ENCODE data around the gene PRUNE2. TPM values are rescaled to one million over a fixed set of nuclear protein-coding genes. Genes with fewer than 3 reads are reported as not detected.

The PRUNE2 gene
- total RNA-seq, 2 donors from 2014 or later: 357 to 477 TPM

GRCh38 chr9:76906647-76906975 lies 697 bp upstream of the PRUNE2 start:
- intact Hi-C loops (cut with DNase I): no loop called here

GRCh38 chr9:76904661-76905457 lies 1.1 kb downstream of the PRUNE2 start:
- no peak for DNase-seq (ENCODE audit: low spot score)

More at GRCh38 chr9:76906647-76906975, 697 bp upstream of the PRUNE2 start:
- no peak for DNase-seq (ENCODE audit: low spot score)

GRCh38 chr9:76902395-76902794 lies 3.5 kb downstream of the PRUNE2 start:
- intact Hi-C loops (cut with DNase I): loop anchor here in 1 of 2 donors (5.0 kb wide), 1 partner anchor 65 kb away; no protein-coding TSS in a partner anchor
- DNase-seq (ENCODE audit: low spot score): no peak

More at GRCh38 chr9:76904661-76905457, 1.1 kb downstream of the PRUNE2 start:
- intact Hi-C loops (cut with DNase I): loop anchor here in 1 of 2 donors (5.0 kb wide), 1 partner anchor 68 kb away; no protein-coding TSS in a partner anchor

- DNase-seq (ENCODE audit: low spot score): no peak
- intact Hi-C loops (cut with DNase I): loop anchor here in 1 of 2 donors (5.0 kb wide), 1 partner anchor 64 kb away; no protein-coding TSS in a partner anchor
Measured at GRCh38 chr9:76901801-76902200, 4.1 kb downstream of the PRUNE2 start.

- DNase-seq (ENCODE audit: low spot score): no peak
- intact Hi-C loops (cut with DNase I): loop anchor here in 1 of 2 donors (5.0 kb wide), 1 partner anchor 64 kb away; no protein-coding TSS in a partner anchor
Measured at GRCh38 chr9:76900884-76901440, 5.0 kb downstream of the PRUNE2 start.

- intact Hi-C loops (cut with DNase I): no loop called here
- DNase-seq (ENCODE audit: low spot score): no peak
Measured at GRCh38 chr9:76898786-76899185, 7.1 kb downstream of the PRUNE2 start.

GRCh38 chr9:76897804-76898525 lies 7.9 kb downstream of the PRUNE2 start:
- intact Hi-C loops (cut with DNase I): no loop called here
- DNase-seq (ENCODE audit: low spot score): no peak

GRCh38 chr9:76896035-76896434 lies 9.9 kb downstream of the PRUNE2 start:
- DNase-seq (ENCODE audit: low spot score): no peak
- intact Hi-C loops (cut with DNase I): no loop called here

- no peak for DNase-seq (ENCODE audit: low spot score)
- intact Hi-C loops (cut with DNase I): no loop called here
Measured at GRCh38 chr9:76895186-76895585, 10.7 kb downstream of the PRUNE2 start.

- intact Hi-C loops (cut with DNase I): no loop called here
- DNase-seq (ENCODE audit: low spot score): no peak
Measured at GRCh38 chr9:76894198-76894597, 11.7 kb downstream of the PRUNE2 start.

- intact Hi-C loops (cut with DNase I): no loop called here
- DNase-seq (ENCODE audit: low spot score): no peak
Measured at GRCh38 chr9:76893395-76893932, 12.4 kb downstream of the PRUNE2 start.

- intact Hi-C loops (cut with DNase I): no loop called here
Measured at GRCh38 chr9:76891874-76892273, 14.0 kb downstream of the PRUNE2 start.

GRCh38 chr9:76891279-76891678 lies 14.6 kb downstream of the PRUNE2 start:
- DNase-seq (ENCODE audit: low spot score): no peak
- intact Hi-C loops (cut with DNase I): no loop called here

More at GRCh38 chr9:76891874-76892273, 14.0 kb downstream of the PRUNE2 start:
- no peak for DNase-seq (ENCODE audit: low spot score)

GRCh38 chr9:76887951-76888350 lies 18.0 kb downstream of the PRUNE2 start:
- intact Hi-C loops (cut with DNase I): no loop called here
- DNase-seq (ENCODE audit: low spot score): no peak

GRCh38 chr9:76887003-76887821 lies 18.7 kb downstream of the PRUNE2 start:
- intact Hi-C loops (cut with DNase I): no loop called here
- DNase-seq (ENCODE audit: low spot score): no peak

- no peak for DNase-seq (ENCODE audit: low spot score)
- intact Hi-C loops (cut with DNase I): no loop called here
Measured at GRCh38 chr9:76886318-76886717, 19.6 kb downstream of the PRUNE2 start.

GRCh38 chr9:76884823-76885222 lies 21.1 kb downstream of the PRUNE2 start:
- intact Hi-C loops (cut with DNase I): no loop called here
- DNase-seq (ENCODE audit: low spot score): no peak

GRCh38 chr9:76883341-76883855 lies 22.5 kb downstream of the PRUNE2 start:
- no peak for DNase-seq (ENCODE audit: low spot score)
- intact Hi-C loops (cut with DNase I): no loop called here

GRCh38 chr9:76882686-76883085 lies 23.2 kb downstream of the PRUNE2 start:
- no peak for DNase-seq (ENCODE audit: low spot score)
- intact Hi-C loops (cut with DNase I): no loop called here
